Kidney epithelial cell (primary cell): ENCODE data around the gene COX7B2. TPM values are rescaled to one million over a fixed set of nuclear protein-coding genes. Genes with fewer than 3 reads are reported as not detected.

Experiments
- DNase-seq: peaks from one replicate; pipeline ENCODE4 v3.0.0-alpha.2; 2010; ENCODE audit warnings: low read depth
- H3K27me3 ChIP-seq: 2 replicates; pipeline ENCODE4 v1.6.0; 2011; ENCODE audit warnings: low read length; ENCODE audit not compliant: control insufficient read depth, insufficient read depth
- H3K36me3 ChIP-seq: 2 replicates; pipeline ENCODE4 v1.5.1; 2011; ENCODE audit warnings: low read length; ENCODE audit not compliant: control insufficient read depth, insufficient read depth
- H3K4me3 ChIP-seq: 2 replicates; pipeline ENCODE4 v1.5.1; 2011; ENCODE audit warnings: low read depth, mild to moderate bottlenecking, control low read depth, low read length
- total RNA-seq: library from RNA; depleted of rRNA; stranded (reverse); fragments of >200 nt; gene quantifications from 2 replicates; pipeline ENCODE4 v1.2.3, GENCODE V29; 2015
- TF ChIP-seq, protein P1 (sequence below): IDR thresholded peaks from 2 replicates; pipeline ENCODE4 v1.5.1; 2011; ENCODE audit warnings: mild to moderate bottlenecking, moderate library complexity, low read length, control low read depth, inconsistent platforms; ENCODE audit not compliant: insufficient read depth, poor library complexity, severe bottlenecking

Gene COX7B2
- total RNA-seq, 1 donor from 2014 or later: not detected

DNA sequence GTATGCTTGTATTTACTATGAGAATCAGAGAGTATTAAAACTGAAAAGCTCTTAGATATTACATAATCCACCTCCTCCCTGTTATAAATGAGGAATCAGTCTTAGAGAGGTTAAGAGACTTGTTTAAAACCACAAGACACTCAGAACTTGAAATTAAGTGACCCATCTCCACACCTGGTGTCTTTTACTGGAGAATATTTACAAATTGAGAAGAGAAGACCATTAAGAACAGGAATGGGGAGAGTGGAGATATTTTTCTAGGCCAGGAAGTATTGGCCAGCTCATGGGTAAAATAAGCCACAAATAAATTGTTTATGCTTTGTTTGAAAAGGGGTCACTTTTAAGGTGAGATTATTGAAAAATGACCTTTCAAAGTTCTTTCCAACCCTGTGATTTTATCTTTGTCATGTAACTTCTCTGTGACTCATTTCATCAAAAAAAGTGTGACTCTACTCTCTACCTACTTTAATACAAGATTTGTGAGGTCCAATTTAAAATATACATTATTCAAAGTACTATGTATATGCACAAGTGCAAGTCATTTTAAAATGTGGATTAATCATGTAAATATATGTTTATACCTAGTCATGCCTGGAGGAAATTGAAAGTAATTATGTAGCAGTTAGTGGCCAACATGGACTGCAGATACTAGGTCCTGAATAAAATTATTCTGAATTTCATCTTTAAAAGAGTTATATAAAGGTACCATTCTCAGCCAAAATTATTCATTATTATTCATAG is 15.9 kb upstream of the COX7B2 start:
- H3K27me3 ChIP-seq: no peaks in the 10 kb centered on the region
- no peak for DNase-seq
- H3K36me3 ChIP-seq: no peaks in the 10 kb centered on the region
- TF ChIP-seq, protein P1, sequence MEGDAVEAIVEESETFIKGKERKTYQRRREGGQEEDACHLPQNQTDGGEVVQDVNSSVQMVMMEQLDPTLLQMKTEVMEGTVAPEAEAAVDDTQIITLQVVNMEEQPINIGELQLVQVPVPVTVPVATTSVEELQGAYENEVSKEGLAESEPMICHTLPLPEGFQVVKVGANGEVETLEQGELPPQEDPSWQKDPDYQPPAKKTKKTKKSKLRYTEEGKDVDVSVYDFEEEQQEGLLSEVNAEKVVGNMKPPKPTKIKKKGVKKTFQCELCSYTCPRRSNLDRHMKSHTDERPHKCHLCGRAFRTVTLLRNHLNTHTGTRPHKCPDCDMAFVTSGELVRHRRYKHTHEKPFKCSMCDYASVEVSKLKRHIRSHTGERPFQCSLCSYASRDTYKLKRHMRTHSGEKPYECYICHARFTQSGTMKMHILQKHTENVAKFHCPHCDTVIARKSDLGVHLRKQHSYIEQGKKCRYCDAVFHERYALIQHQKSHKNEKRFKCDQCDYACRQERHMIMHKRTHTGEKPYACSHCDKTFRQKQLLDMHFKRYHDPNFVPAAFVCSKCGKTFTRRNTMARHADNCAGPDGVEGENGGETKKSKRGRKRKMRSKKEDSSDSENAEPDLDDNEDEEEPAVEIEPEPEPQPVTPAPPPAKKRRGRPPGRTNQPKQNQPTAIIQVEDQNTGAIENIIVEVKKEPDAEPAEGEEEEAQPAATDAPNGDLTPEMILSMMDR: no peak
- no peak overlapping the region for H3K4me3 ChIP-seq

DNA sequence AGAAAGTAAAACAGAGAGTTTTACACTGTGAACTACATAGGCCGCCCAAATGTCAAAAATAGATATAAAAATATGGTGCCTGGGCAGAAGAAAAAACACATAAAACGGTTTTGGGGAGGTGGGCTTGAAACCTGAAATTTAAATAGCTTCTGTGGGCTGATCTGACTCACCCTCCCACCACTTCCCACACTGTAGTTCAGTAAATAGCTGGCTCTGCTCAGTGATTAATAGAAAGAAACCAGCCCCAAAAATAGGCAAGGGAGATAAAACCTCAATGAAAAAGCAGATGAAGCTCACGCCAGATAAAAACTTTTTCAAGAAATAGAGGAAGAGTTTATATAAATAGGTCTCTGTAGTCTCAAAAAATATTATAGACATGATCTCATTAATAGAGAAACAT is 13.2 kb upstream of the COX7B2 start:
- TF ChIP-seq, protein P1: no peak
- Histone ChIP-seq H3K4me3 (no peak overlapping the region), H3K36me3 (no peaks in the 10 kb centered on the region), H3K27me3 (no peaks in the 10 kb centered on the region)
- DNase-seq: no peak

DNA sequence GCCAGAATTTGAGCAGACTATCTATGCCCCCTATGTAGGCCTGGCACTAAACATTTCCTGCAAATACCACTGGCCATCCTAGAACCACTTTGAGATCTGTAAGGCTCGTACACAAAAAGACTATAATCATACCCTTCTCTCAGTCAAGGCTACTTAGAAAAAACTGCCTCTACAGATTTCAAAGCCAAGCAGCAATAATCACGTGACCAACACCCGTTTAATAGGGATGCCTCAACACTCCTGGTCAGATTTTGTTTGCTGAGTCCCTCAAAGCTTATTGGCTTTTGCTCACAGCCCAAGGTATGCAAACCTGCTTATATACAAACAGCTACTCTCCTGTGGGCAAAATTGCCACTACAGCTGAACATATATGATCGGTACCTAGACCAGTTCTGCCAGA is 897 bp downstream of the COX7B2 start:
- TF ChIP-seq, protein P1: no peak
- no peaks in the 10 kb centered on the region for H3K36me3 ChIP-seq
- no peak for DNase-seq

DNA sequence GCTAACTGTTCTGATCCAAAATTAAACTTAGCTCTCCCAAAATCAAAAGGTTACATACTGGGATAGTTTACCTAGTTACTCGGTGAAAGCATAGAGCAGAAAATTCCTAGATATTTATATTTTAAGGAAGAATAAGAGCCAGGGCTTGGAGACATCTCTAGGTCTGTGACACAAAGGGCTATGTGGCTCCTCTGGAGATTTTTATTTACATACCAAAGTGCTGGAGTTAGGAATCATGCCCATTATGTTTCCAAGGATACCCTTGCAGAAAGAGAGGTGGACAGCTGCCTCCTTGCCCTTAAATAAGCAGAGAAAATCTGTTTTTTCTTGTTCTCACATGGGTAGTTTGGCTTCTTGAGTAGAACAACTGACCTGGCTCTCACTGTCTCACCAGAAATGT is 9.0 kb downstream of the COX7B2 start:
- TF ChIP-seq, protein P1: no peak
- Histone ChIP-seq H3K36me3 (no peaks in the 10 kb centered on the region), H3K27me3 (no peaks in the 10 kb centered on the region), H3K4me3 (no peak overlapping the region)
- no peak for DNase-seq

More for the DNA sequence above, 897 bp downstream of the COX7B2 start:
- Histone ChIP-seq H3K27me3 (no peaks in the 10 kb centered on the region), H3K4me3 (no peak overlapping the region)

DNA sequence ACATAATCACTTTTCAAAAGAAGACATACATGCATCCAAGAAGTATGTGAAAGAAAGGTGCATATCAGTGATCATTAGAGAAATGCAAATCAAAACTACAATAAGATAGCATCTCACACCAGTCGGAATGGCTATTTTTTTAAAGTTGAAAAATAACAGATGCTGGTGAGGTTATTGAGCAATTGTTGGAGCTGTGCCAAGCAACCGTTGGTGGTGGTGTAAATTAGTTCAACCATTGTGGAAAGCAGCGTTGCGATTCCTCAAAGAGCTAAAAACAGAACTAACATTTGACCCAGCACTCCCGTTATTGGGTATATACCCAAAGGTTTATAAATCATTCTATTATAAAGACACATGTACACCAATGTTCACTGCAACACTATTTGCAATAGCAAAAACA is 14.2 kb downstream of the COX7B2 start:
- H3K36me3 ChIP-seq: no peaks in the 10 kb centered on the region
- H3K4me3 ChIP-seq: no peak overlapping the region
- TF ChIP-seq, protein P1: no peak
- DNase-seq: no peak
- no peaks in the 10 kb centered on the region for H3K27me3 ChIP-seq

DNA sequence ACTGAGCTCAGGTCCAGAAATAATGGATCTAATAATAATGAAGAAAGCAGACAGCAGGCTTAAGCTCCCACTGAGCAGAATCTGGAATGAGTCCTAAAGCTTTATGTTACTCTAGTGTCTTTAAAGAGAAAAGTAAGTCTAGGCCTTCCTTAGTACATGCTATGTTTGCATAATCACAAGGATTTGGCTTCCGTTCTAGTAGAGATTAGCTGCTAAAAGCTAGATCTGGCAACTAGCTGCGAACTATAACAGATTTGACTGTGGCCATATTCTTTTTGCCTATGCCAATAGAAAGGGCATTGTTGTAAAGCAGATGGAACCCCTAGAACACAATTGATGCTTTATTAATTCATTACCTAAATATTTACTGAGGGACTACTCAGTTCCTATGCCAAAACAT is 19.0 kb downstream of the COX7B2 start:
- no peaks in the 10 kb centered on the region for H3K36me3 ChIP-seq
- DNase-seq: no peak
- TF ChIP-seq, protein P1: no peak

More for the DNA sequence above, 19.0 kb downstream of the COX7B2 start:
- Histone ChIP-seq H3K27me3 (no peaks in the 10 kb centered on the region), H3K4me3 (no peak overlapping the region)
